Hepatocyte (in vitro differentiated cells): Measurements from ENCODE around the gene HECW1. TPM values are rescaled to one million over a fixed set of nuclear protein-coding genes. Genes with fewer than 3 reads are reported as not detected.

Experiments used
- DNase-seq: peaks from one replicate; pipeline ENCODE4 v3.0.0-alpha.2; 2016; ENCODE audit warnings: low spot score
- H2AFZ ChIP-seq: fragments of 200-600 bp; sonication (generic); 2 replicates; pipeline ENCODE4 v1.6.0; 2016; ENCODE audit warnings: antibody characterized with exemption, mild to moderate bottlenecking
- H3K27ac ChIP-seq: fragments of 200-600 bp; sonication (generic); 2 replicates; pipeline ENCODE4 v1.5.1; 2016; ENCODE audit warnings: mild to moderate bottlenecking
- H3K27me3 ChIP-seq: fragments of 200-600 bp; sonication (generic); 2 replicates; pipeline ENCODE4 v1.6.1; 2016
- H3K36me3 ChIP-seq: fragments of 200-600 bp; sonication (generic); replicated peaks from 2 replicates; pipeline ENCODE4 v1.5.1; 2016; ENCODE audit warnings: low read depth; ENCODE audit not compliant: insufficient read depth
- H3K4me1 ChIP-seq: fragments of 200-600 bp; sonication (generic); 2 replicates; pipeline ENCODE4 v1.5.1; 2016; ENCODE audit warnings: mild to moderate bottlenecking, moderate library complexity; ENCODE audit not compliant: insufficient read depth
- H3K4me2 ChIP-seq: fragments of 200-600 bp; sonication (generic); 2 replicates; pipeline ENCODE4 v1.6.0; 2016
- H3K4me3 ChIP-seq: fragments of 200-600 bp; sonication (generic); 2 replicates; pipeline ENCODE4 v1.5.1; 2016; ENCODE audit warnings: mild to moderate bottlenecking
- H3K79me2 ChIP-seq: fragments of 200-600 bp; sonication (generic); 2 replicates; pipeline ENCODE4 v1.6.0; 2017; ENCODE audit warnings: mild to moderate bottlenecking
- H3K9me2 ChIP-seq: fragments of 200-600 bp; sonication (generic); replicated peaks from 2 replicates; pipeline ENCODE4 v1.6.0; 2017; ENCODE audit warnings: mild to moderate bottlenecking; ENCODE audit not compliant: insufficient read depth
- H3K9me3 ChIP-seq: fragments of 200-600 bp; sonication (generic); 2 replicates; pipeline ENCODE4 v1.5.1; 2016; ENCODE audit warnings: low read depth, mild to moderate bottlenecking
- H4K20me1 ChIP-seq: fragments of 200-600 bp; sonication (generic); 2 replicates; pipeline ENCODE4 v1.6.0; 2016; ENCODE audit warnings: mild to moderate bottlenecking; ENCODE audit not compliant: insufficient read depth, poor library complexity, severe bottlenecking
- EZH2 ChIP-seq: fragments of 200-600 bp; sonication (generic); IDR thresholded peaks from 2 replicates; pipeline ENCODE4 v1.6.1; 2016; ENCODE audit warnings: antibody characterized with exemption, mild to moderate bottlenecking, borderline replicate concordance
- EZH2phosphoT487 ChIP-seq: fragments of 200-600 bp; sonication (generic); IDR thresholded peaks from one replicate; pipeline ENCODE4 v1.6.1; 2018; ENCODE audit warnings: antibody characterized with exemption, mild to moderate bottlenecking, low read depth, moderate library complexity; ENCODE audit not compliant: unreplicated experiment, severe bottlenecking
- WGBS: methylation state at CpG from one replicate; pipeline ENCODE4 v1.1.6; 2016; ENCODE audit warnings: low lambda C conversion rate; ENCODE audit errors: missing lambda C conversion rate; 5-methylcytosine and 5-hydroxymethylcytosine counted together
- polyA plus RNA-seq: library from polyadenylated mRNA; unstranded; fragments of >200 nt; fragmentation: Nextera tagmentation; extraction: Ambion mirVana; gene quantifications from 2 replicates; pipeline ENCODE4 v1.2.1, GENCODE V29; 2016
- total RNA-seq: library from RNA; depleted of rRNA; stranded (reverse); fragments of >200 nt; gene quantifications from 2 replicates; pipeline ENCODE4 v1.2.3, GENCODE V29; 2014
- TF ChIP-seq, protein P1 (sequence below): fragments of 200-600 bp; sonication (generic); IDR thresholded peaks from 2 replicates; pipeline ENCODE4 v1.5.1; 2016; ENCODE audit warnings: antibody characterized with exemption, mild to moderate bottlenecking; ENCODE audit not compliant: poor library complexity

HECW1 gene
- total and polyA plus RNA-seq, 2 experiments from 2014 or later = 1.5 to 7.6 TPM

DNA sequence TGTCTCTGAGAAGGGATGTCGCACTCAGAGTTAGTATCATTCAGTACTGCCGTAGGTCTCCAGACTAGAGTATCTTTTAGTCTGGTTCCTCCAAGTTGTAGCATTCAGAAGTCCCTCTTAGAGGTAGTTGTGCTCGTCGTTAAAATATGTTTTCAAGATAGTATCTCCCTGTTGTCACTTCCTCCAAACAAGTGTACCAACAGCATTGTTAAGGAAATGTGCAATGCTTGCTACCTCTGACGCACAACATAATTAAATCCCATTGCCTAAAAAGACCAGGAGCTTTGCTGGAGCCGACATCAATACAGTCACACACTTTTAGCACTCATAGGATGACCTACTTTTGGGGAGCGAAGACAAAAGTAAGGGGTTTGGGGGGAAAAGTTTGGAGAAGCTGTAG is 390.5 kb downstream of the HECW1 start:
- no peaks in the 10 kb centered on the region for H3K4me1 ChIP-seq
- no peaks in the 10 kb centered on the region for H3K9me2 ChIP-seq
- H3K36me3 ChIP-seq = no peaks in the 10 kb centered on the region
- no peaks in the 10 kb centered on the region for H3K9me3 ChIP-seq
- no peaks in the 10 kb centered on the region for H3K27me3 ChIP-seq
- no peak for DNase-seq
- H2AFZ ChIP-seq = no peak overlapping the region
- 94% methylated on average over 7 of the region's 7 CpGs for WGBS
- no peak overlapping the region for H3K4me2 ChIP-seq
- TF ChIP-seq EZH2phosphoT487 (no peak), EZH2 (no peak)
- TF ChIP-seq, protein P1, sequence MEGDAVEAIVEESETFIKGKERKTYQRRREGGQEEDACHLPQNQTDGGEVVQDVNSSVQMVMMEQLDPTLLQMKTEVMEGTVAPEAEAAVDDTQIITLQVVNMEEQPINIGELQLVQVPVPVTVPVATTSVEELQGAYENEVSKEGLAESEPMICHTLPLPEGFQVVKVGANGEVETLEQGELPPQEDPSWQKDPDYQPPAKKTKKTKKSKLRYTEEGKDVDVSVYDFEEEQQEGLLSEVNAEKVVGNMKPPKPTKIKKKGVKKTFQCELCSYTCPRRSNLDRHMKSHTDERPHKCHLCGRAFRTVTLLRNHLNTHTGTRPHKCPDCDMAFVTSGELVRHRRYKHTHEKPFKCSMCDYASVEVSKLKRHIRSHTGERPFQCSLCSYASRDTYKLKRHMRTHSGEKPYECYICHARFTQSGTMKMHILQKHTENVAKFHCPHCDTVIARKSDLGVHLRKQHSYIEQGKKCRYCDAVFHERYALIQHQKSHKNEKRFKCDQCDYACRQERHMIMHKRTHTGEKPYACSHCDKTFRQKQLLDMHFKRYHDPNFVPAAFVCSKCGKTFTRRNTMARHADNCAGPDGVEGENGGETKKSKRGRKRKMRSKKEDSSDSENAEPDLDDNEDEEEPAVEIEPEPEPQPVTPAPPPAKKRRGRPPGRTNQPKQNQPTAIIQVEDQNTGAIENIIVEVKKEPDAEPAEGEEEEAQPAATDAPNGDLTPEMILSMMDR = no peak
- no peak overlapping the region for H3K27ac ChIP-seq
- H3K4me3 ChIP-seq = no peak overlapping the region
- H3K79me2 ChIP-seq = no peaks in the 10 kb centered on the region
- no peaks in the 10 kb centered on the region for H4K20me1 ChIP-seq

DNA sequence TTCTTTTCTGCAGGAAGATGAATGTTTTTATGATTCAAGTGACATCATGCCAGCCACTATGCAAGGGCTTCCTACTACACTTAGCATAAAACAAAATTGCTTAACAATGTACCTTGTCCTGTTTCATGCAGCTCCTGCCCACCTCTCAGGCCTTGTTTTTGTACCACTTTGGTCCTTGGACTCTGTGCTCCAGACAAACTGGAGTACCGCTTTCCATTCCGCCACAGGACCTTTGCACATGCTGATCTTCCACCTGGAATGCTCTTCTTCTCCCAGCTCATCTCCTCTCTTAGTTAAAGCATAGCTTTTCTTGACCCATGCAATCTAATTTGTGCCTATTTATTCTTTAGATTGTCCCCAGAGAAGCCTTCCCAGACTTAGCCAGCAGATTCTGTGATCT is 393.0 kb downstream of the HECW1 start:
- H2AFZ ChIP-seq = no peak overlapping the region
- no peaks in the 10 kb centered on the region for H3K36me3 ChIP-seq
- WGBS = 97% methylated on average over 2 of the region's 2 CpGs
- DNase-seq = no peak
- H3K79me2 ChIP-seq = no peaks in the 10 kb centered on the region
- no peaks in the 10 kb centered on the region for H3K9me2 ChIP-seq
- no peaks in the 10 kb centered on the region for H3K27me3 ChIP-seq
- no peak overlapping the region for H3K27ac ChIP-seq
- H3K4me2 ChIP-seq = no peak overlapping the region
- no peak overlapping the region for H3K4me3 ChIP-seq
- no peaks in the 10 kb centered on the region for H3K9me3 ChIP-seq
- no peaks in the 10 kb centered on the region for H4K20me1 ChIP-seq
- TF ChIP-seq EZH2 (no peak), EZH2phosphoT487 (no peak)
- TF ChIP-seq, protein P1 = no peak
- H3K4me1 ChIP-seq = no peaks in the 10 kb centered on the region

DNA sequence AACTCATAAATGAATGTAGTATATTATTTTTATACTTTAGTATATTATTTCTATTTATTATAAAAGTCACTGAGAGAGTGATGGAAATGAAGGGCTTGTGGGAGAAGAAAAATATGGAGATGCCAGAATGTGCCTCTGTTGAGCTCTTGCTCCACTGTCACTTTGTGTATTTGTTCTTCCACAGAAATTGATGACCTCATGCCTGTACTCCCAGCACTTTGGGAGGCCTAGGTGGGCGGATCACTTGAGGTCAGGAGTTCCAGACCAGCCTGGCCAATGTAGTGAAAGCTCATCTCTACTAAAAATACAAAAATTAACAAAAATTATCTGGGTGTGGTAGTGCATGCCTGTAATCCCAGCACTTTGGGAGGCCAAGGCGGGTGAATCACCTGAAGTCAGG is 394.0 kb downstream of the HECW1 start:
- WGBS = 93% methylated on average over 2 of the region's 2 CpGs
- Histone ChIP-seq H3K4me3 (no peak overlapping the region), H3K4me1 (no peaks in the 10 kb centered on the region), H3K27ac (no peak overlapping the region), H3K79me2 (no peaks in the 10 kb centered on the region), H2AFZ (no peak overlapping the region), H3K4me2 (no peak overlapping the region), H4K20me1 (no peaks in the 10 kb centered on the region), H3K9me3 (no peaks in the 10 kb centered on the region), H3K36me3 (no peaks in the 10 kb centered on the region), H3K27me3 (no peaks in the 10 kb centered on the region), H3K9me2 (no peaks in the 10 kb centered on the region)
- no peak for DNase-seq
- TF ChIP-seq, protein P1 = no peak
- TF ChIP-seq EZH2phosphoT487 = no peak
- no peak for TF ChIP-seq EZH2

DNA sequence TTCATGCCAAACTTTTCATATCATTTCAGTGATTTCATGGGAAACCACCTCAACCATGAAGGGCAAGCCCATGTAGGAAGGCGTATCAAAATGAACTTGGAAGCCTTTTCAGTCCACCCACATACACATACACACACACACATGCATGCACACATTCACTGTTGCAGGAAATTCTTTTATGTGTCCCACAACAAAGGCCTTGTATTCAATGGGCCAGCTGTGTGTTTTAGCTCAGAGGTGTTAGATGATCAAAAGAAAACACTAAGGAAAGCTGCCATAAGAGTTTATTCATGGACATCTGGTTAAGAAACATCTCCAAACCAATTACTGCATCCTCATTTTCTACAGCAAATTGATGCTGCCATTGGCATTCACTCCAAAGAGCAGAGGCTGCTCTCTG is 396.0 kb downstream of the HECW1 start:
- Histone ChIP-seq H3K9me2 (no peaks in the 10 kb centered on the region), H3K4me2 (no peak overlapping the region), H4K20me1 (no peaks in the 10 kb centered on the region), H3K9me3 (no peaks in the 10 kb centered on the region), H3K79me2 (no peaks in the 10 kb centered on the region), H3K27ac (no peak overlapping the region), H3K36me3 (no peaks in the 10 kb centered on the region), H3K27me3 (no peaks in the 10 kb centered on the region), H2AFZ (no peak overlapping the region), H3K4me3 (no peak overlapping the region), H3K4me1 (no peaks in the 10 kb centered on the region)
- DNase-seq = no peak
- TF ChIP-seq, protein P1 = no peak
- TF ChIP-seq EZH2phosphoT487 (no peak), EZH2 (no peak)
- 50% methylated on average over 1 of the region's 1 CpG for WGBS
